ENCODE results near the gene EVI2B. TPM values are rescaled to one million over a fixed set of nuclear protein-coding genes. Genes with fewer than 3 reads are reported as not detected.
A peak's percentile ranks its signal among the peaks of the same experiment; 100 is the strongest.

EVI2B gene
- total and polyA plus RNA-seq, 12 donors: 0.77 to 14.2 (median 1.8) TPM

DNA sequence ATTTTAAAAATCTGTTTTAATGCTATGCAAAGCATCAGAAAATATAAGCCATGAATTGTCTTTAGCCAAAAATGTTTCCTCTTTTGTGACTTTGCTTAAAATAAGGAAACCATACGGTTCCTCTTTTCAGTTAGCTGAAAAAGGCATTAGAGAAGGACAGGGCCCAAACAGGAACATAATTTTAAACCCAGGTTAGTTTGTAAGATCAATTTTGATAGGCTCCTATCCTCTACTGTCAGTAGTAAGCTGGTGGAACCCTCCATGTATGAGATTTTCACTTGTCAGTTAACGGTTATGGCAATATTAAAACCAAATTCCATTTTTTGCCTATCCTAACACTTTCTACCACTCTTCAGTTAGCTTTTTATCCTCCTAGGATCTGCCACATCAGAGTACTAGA lies 4.3 kb downstream of the EVI2B start:
- Histone ChIP-seq H3K4me3 (peak overlapping the region in 1 of 10 donors; percentile 57), H3K9me3 (no peaks in the 10 kb centered on the region), H3K36me3 (peaks cover 0 to 32% (median 6%) of the 10 kb centered on the region in 9 donors), H3K27me3 (no peaks in the 10 kb centered on the region), H3K27ac (peak overlapping the region in 3 of 10 donors; percentile 15 to 89 (median 32)), H3K4me1 (peaks cover 0 to 39% (median 0%) of the 10 kb centered on the region in 9 donors)
- no peak for DNase-seq
- ATAC-seq: peak in 4 of 8 donors; percentile 14 to 50 (median 44)
- 86 to 91% methylated on average over 2 of the region's 2 CpGs for WGBS, 2 donors
- intact Hi-C loops (cut with DNase I): no loop called here
- TF ChIP-seq, protein P1, sequence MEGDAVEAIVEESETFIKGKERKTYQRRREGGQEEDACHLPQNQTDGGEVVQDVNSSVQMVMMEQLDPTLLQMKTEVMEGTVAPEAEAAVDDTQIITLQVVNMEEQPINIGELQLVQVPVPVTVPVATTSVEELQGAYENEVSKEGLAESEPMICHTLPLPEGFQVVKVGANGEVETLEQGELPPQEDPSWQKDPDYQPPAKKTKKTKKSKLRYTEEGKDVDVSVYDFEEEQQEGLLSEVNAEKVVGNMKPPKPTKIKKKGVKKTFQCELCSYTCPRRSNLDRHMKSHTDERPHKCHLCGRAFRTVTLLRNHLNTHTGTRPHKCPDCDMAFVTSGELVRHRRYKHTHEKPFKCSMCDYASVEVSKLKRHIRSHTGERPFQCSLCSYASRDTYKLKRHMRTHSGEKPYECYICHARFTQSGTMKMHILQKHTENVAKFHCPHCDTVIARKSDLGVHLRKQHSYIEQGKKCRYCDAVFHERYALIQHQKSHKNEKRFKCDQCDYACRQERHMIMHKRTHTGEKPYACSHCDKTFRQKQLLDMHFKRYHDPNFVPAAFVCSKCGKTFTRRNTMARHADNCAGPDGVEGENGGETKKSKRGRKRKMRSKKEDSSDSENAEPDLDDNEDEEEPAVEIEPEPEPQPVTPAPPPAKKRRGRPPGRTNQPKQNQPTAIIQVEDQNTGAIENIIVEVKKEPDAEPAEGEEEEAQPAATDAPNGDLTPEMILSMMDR (IDR thresholded peaks at IDR 0.05): no peak

DNA sequence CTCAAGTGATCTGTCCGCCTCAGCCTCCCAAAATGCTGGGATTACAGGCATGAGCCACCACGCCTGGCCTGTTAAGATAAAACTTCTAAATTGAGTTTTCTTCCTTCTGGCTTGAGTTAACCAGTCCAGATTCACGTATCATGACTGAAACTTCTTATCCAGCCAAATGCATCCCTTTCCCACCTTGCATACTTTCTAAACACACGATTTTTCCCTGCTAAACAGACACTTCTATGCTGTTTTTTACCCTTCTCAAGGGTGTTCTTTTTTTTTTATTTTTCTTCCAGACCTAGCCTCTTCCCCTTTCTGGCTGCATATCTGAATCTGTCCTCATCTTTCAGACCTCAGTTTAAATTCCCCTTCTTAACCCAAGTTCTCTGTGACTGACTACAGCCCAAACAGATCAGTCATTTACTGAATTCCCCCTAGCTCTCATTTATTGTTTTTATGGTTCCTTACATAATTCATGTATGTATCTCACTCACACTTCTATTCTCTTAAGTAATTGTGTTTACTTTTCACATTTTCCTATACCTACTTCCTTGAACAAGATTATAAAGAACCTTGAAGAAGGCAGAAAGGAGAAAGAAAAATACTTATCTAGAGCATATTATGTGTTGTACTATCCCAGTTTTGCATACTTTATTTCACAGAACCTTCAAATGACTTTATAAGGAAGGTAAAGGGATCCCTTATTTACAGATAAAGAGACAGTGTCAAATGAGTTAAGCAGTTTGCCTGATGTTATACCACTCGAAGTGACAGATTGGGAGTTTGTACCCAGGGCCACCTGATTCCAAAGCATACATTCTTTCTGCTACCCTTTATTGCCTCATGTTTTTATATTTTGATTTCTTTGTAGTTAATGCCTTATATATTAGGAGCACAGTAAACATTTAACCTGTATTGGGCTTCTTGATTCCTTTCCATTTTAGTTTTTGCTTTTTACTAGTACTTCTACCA lies 5.2 kb downstream of the EVI2B start:
- intact Hi-C loops (cut with DNase I): no loop called here
- Histone ChIP-seq H3K27me3 (no peaks in the 10 kb centered on the region), H3K36me3 (peaks cover 0 to 41% (median 6%) of the 10 kb centered on the region in 9 donors), H3K9me3 (no peaks in the 10 kb centered on the region), H3K27ac (peak overlapping the region in 1 of 10 donors; percentile 89), H3K4me3 (peak overlapping the region in 2 of 10 donors; percentile 2 to 57), H3K4me1 (peaks cover 0 to 33% (median 0%) of the 10 kb centered on the region in 9 donors)
- ATAC-seq (no peak), DNase-seq (no peak)
- 78 to 83% methylated on average over 5 of the region's 5 CpGs for WGBS, 2 donors
- TF ChIP-seq, protein P1 (IDR thresholded peaks at IDR 0.05): no peak

DNA sequence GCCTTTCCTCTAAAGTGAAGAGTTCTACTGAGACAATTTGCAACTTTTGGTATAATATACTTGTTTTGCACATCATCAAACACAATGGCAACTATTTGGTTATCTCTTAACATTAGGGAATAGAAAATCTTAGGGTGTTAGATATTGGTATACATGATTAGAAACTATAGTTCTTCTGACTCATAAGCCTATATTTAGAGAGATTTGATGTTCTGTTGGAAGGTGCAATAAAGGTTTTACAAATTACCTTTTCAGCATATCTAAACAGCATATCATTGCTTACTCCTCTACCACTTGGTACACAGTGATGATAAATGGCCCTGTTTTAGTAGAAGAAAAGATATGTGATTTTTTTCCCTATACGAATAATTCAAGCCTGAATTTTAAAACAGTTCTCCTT lies 6.2 kb downstream of the EVI2B start:
- ATAC-seq (no peak), DNase-seq (no peak)
- peak overlapping the region in 1 of 10 donors; percentile 89 for H3K27ac ChIP-seq
- TF ChIP-seq, protein P1 (IDR thresholded peaks at IDR 0.05): no peak
- 85 to 94% methylated on average over 1 of the region's 1 CpG for WGBS, 2 donors
- no peaks in the 10 kb centered on the region for H3K27me3 ChIP-seq
- peaks cover 0 to 51% (median 6%) of the 10 kb centered on the region in 9 donors for H3K36me3 ChIP-seq
- H3K9me3 ChIP-seq: no peaks in the 10 kb centered on the region
- peaks cover 0 to 33% (median 0%) of the 10 kb centered on the region in 9 donors for H3K4me1 ChIP-seq
- peak overlapping the region in 1 of 10 donors; percentile 57 for H3K4me3 ChIP-seq
- intact Hi-C loops (cut with DNase I): no loop called here

DNA sequence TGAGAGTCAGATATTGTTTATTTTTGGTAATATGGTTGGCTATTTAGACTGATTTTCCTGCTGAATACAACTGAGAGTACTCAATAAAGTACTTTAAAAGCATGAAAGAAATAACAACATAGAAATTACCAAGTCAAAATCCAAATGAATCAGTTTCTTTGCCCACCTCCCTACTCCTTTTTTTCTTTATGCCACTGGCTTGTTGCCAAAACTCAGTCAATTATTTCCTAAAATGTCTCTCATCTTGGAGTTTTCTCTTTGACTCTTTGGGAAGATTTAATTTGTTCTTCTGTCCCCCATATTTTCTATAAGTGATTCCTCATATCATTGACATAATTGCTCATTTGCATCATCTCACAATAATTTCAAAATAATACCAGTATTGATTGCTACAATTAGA lies 14.2 kb downstream of the EVI2B start:
- ATAC-seq (no peak), DNase-seq (no peak)
- intact Hi-C loops (cut with DNase I): no loop called here
- TF ChIP-seq, protein P1 (IDR thresholded peaks at IDR 0.05): no peak
- H3K27ac ChIP-seq: no peak overlapping the region
- peaks cover 0 to 21% (median 0%) of the 10 kb centered on the region in 9 donors for H3K36me3 ChIP-seq
- peaks cover 0 to 4% (median 0%) of the 10 kb centered on the region in 9 donors for H3K4me1 ChIP-seq
- no peak overlapping the region for H3K4me3 ChIP-seq
- no peaks in the 10 kb centered on the region for H3K27me3 ChIP-seq
- H3K9me3 ChIP-seq: no peaks in the 10 kb centered on the region

All from heart right ventricle (tissue), 16 donors.